Uterus (tissue), 2 donors: Measurements from ENCODE around the gene TSHZ2.

ENCODE experiments used
- POLR2A ChIP-seq, 2 donors: fragments of 450-650 bp; IDR thresholded peaks; one replicate each; pipeline ENCODE4 v1.6.1; 2016; ENCODE audit warnings: antibody characterized with exemption in 2 of 2, mild to moderate bottlenecking in 1 of 2, moderate library complexity in 1 of 2
- TF ChIP-seq, protein P1 (sequence below), 4 experiments: fragments of 200-600 bp in 2 of 4; fragments of 450-650 bp in 2 of 4; sonication (generic) in 2 of 4; IDR thresholded peaks; one replicate each; pipeline ENCODE4 v1.5.1; 2016 to 2019; ENCODE audit warnings: antibody characterized with exemption in 4 of 4, mild to moderate bottlenecking in 2 of 4, moderate library complexity in 1 of 4

DNA sequence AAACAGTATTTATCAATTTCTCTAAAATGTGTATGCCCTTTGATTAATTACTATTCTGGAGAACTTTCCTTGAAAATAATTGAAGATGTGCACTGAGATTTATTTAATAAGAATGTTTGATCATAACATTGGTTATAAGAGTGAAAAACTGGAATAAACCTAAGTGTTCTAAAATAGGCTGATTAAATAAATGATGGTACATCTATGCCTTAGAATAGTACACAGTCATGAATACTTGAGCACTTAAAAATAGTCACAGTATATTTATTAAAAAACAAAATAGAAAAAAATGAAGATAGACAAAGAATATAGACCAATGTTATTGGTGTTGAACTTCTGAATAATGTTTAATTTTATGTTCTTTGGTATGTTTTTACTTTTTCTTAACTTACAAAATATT, 528.5 kb downstream of the TSHZ2 start:
- TF ChIP-seq, protein P1, sequence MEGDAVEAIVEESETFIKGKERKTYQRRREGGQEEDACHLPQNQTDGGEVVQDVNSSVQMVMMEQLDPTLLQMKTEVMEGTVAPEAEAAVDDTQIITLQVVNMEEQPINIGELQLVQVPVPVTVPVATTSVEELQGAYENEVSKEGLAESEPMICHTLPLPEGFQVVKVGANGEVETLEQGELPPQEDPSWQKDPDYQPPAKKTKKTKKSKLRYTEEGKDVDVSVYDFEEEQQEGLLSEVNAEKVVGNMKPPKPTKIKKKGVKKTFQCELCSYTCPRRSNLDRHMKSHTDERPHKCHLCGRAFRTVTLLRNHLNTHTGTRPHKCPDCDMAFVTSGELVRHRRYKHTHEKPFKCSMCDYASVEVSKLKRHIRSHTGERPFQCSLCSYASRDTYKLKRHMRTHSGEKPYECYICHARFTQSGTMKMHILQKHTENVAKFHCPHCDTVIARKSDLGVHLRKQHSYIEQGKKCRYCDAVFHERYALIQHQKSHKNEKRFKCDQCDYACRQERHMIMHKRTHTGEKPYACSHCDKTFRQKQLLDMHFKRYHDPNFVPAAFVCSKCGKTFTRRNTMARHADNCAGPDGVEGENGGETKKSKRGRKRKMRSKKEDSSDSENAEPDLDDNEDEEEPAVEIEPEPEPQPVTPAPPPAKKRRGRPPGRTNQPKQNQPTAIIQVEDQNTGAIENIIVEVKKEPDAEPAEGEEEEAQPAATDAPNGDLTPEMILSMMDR (IDR thresholded peaks at IDR 0.05): no peak
- TF ChIP-seq POLR2A (IDR thresholded peaks at IDR 0.05): no peak
